Measurements from ENCODE around the gene NFKB1.

Gene NFKB1

DNA sequence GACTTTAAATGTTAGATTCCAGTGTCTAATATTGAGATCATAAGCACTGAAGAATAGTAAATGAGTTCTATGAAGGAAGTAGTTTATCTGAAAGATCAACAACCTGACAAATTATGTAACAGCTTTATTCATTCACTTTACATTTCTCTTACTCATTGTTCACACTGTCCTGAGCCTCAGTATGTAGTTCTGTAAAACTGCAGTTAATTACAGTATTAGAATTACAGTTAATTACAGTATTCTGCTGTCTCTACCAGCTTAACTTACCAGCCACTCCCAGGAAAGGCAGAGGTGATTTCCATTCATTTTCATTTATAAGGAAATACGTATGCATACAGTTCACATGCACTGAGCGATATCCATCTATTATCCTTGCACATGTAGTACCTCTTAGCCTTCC lies 32.7 kb downstream of the NFKB1 start:
- Histone ChIP-seq H4K5ac (ENCODE audit: low read length) (no peak overlapping the region), H2AK5ac (ENCODE audit: low read length) (no peak overlapping the region), H2BK15ac (replicated peaks; ENCODE audit: low read depth) (no peak overlapping the region), H3K79me2 (ENCODE audit: control insufficient read depth, insufficient read depth, low read length) (no peaks in the 10 kb centered on the region), H3K23ac (ENCODE audit: low read length) (no peak overlapping the region), H2BK120ac (ENCODE audit: low read depth, low read length) (no peak overlapping the region), H3K18ac (ENCODE audit: low read length) (no peak overlapping the region), H3K4ac (ENCODE audit: low read depth, low read length) (no peak overlapping the region), H3K36me3 (ENCODE audit: control insufficient read depth, insufficient read depth, low read length) (no peaks in the 10 kb centered on the region), H3K79me1 (ENCODE audit: low read length) (no peaks in the 10 kb centered on the region), H2BK5ac (ENCODE audit: low read length) (no peak overlapping the region), H3K9ac (ENCODE audit: low read length) (no peak overlapping the region), H3K56ac (ENCODE audit: low read length) (no peak overlapping the region), H3K4me2 (ENCODE audit: low read length) (no peak overlapping the region), H3K27ac (ENCODE audit: low read depth, low read length) (no peak overlapping the region), H4K8ac (ENCODE audit: low read depth, low read length) (no peak overlapping the region), H3K4me3 (ENCODE audit: low read length) (no peak overlapping the region), H3K27me3 (ENCODE audit: insufficient read depth, low read length, poor library complexity) (no peaks in the 10 kb centered on the region), H3K4me1 (ENCODE audit: control insufficient read depth, low read depth, low read length) (no peaks in the 10 kb centered on the region)
- DNase-seq, result no peak
- WGBS (ENCODE audit: extremely low coverage, insufficient coverage, low lambda C conversion rate), result no CpG with 5 or more reads among the region's 2 CpGs

DNA sequence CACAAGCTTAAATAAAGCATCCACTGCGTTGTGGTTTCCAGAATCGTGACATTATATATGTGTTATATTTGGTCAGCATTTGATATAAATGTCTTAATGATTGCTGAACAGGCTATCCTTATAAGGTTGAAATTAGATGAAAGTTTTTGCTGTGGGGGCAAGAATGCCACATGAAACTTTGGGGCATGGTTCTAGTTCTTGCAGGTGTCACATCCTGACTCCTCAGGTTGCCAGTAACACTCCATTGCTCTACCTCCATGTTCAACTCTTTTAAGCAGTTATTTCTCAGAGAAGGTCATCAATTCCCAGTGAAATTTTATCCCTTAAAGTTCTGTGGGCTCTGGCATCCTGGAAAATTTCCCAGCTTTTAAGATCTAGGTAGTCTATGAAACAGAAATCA lies 33.7 kb downstream of the NFKB1 start:
- Histone ChIP-seq H3K4me3 (ENCODE audit: low read length) (no peak overlapping the region), H2BK5ac (ENCODE audit: low read length) (no peak overlapping the region), H2AK5ac (ENCODE audit: low read length) (no peak overlapping the region), H3K27me3 (ENCODE audit: insufficient read depth, low read length, poor library complexity) (no peaks in the 10 kb centered on the region), H2BK15ac (replicated peaks; ENCODE audit: low read depth) (no peak overlapping the region), H3K27ac (ENCODE audit: low read depth, low read length) (no peak overlapping the region), H3K36me3 (ENCODE audit: control insufficient read depth, insufficient read depth, low read length) (no peaks in the 10 kb centered on the region), H3K4me2 (ENCODE audit: low read length) (no peak overlapping the region), H3K4me1 (ENCODE audit: control insufficient read depth, low read depth, low read length) (no peaks in the 10 kb centered on the region), H3K4ac (ENCODE audit: low read depth, low read length) (no peak overlapping the region), H4K8ac (ENCODE audit: low read depth, low read length) (no peak overlapping the region), H3K9ac (ENCODE audit: low read length) (no peak overlapping the region), H3K18ac (ENCODE audit: low read length) (no peak overlapping the region), H3K79me1 (ENCODE audit: low read length) (no peaks in the 10 kb centered on the region), H4K5ac (ENCODE audit: low read length) (no peak overlapping the region), H3K56ac (ENCODE audit: low read length) (no peak overlapping the region), H3K23ac (ENCODE audit: low read length) (no peak overlapping the region), H3K79me2 (ENCODE audit: control insufficient read depth, insufficient read depth, low read length) (no peaks in the 10 kb centered on the region), H2BK120ac (ENCODE audit: low read depth, low read length) (no peak overlapping the region)
- WGBS (ENCODE audit: extremely low coverage, insufficient coverage, low lambda C conversion rate), result no CpG with 5 or more reads among the region's 2 CpGs
- no peak for DNase-seq

DNA sequence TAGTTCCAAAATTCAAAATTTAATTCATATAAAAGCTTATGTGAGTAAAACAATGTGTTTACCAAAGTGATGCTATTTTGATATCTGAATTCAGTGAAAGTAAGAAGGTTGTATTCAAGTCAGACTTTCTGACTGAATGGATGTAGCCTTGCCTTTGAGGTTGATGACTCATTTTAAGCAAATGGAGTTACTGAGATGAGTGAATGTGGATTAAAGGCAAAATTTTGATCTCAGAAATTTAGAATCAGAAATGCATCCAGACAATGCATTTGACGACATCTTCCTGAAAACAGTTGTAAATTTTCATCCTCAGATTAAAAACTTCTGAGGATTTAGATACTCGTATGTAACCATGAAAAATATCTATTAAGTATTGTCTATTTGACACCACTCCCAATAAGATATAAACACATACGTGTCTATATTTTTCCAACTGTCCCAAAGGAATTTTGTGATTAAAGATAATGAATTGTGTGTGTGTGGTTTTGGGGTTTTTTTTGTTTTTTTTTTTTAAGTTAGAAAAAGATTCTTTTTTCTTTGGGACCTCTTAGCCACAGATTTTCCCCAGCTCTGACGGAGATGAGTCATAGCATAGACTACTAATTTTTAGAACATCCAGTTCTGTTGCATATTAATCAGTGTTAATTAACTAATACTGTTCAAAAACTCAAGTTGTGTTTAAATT lies 34.4 kb downstream of the NFKB1 start:
- H2BK120ac ChIP-seq (ENCODE audit: low read depth, low read length), result no peak overlapping the region
- H2BK15ac ChIP-seq (replicated peaks; ENCODE audit: low read depth), result no peak overlapping the region
- no peak overlapping the region for H3K4me3 ChIP-seq (ENCODE audit: low read length)
- no peak for DNase-seq
- no peaks in the 10 kb centered on the region for H3K36me3 ChIP-seq (ENCODE audit: control insufficient read depth, insufficient read depth, low read length)
- no peak overlapping the region for H3K9ac ChIP-seq (ENCODE audit: low read length)
- no peaks in the 10 kb centered on the region for H3K79me1 ChIP-seq (ENCODE audit: low read length)
- H3K27me3 ChIP-seq (ENCODE audit: insufficient read depth, low read length, poor library complexity), result no peaks in the 10 kb centered on the region
- H3K79me2 ChIP-seq (ENCODE audit: control insufficient read depth, insufficient read depth, low read length), result no peaks in the 10 kb centered on the region
- no CpG with 5 or more reads among the region's 4 CpGs for WGBS (ENCODE audit: extremely low coverage, insufficient coverage, low lambda C conversion rate)
- H3K4me1 ChIP-seq (ENCODE audit: control insufficient read depth, low read depth, low read length), result no peaks in the 10 kb centered on the region
- no peak overlapping the region for H2BK5ac ChIP-seq (ENCODE audit: low read length)
- H3K56ac ChIP-seq (ENCODE audit: low read length), result no peak overlapping the region
- H4K5ac ChIP-seq (ENCODE audit: low read length), result no peak overlapping the region
- no peak overlapping the region for H3K27ac ChIP-seq (ENCODE audit: low read depth, low read length)
- H3K4ac ChIP-seq (ENCODE audit: low read depth, low read length), result no peak overlapping the region
- H2AK5ac ChIP-seq (ENCODE audit: low read length), result no peak overlapping the region
- H4K8ac ChIP-seq (ENCODE audit: low read depth, low read length), result no peak overlapping the region
- no peak overlapping the region for H3K4me2 ChIP-seq (ENCODE audit: low read length)
- no peak overlapping the region for H3K23ac ChIP-seq (ENCODE audit: low read length)
- H3K18ac ChIP-seq (ENCODE audit: low read length), result no peak overlapping the region

DNA sequence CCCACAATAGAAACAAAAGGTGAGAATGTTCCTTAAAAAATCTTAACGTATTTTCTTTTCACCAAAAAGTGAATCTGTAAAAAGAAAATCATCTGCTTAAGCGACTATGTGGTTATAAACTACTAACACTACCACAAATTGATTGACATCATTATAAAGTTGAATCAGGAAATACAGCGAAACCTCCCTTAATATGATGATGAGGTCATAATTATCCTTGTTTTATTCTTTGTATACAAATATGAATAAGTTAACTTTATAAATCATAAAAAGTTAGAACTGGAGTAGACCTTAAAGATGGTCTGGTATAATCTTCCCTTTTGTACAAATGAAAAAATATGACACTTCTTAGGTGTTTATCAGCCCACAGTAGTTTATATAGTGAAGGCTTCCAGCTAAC lies 35.6 kb downstream of the NFKB1 start:
- H3K56ac ChIP-seq (ENCODE audit: low read length), result no peak overlapping the region
- H2AK5ac ChIP-seq (ENCODE audit: low read length), result no peak overlapping the region
- no peak overlapping the region for H3K23ac ChIP-seq (ENCODE audit: low read length)
- H3K36me3 ChIP-seq (ENCODE audit: control insufficient read depth, insufficient read depth, low read length), result no peaks in the 10 kb centered on the region
- no peak overlapping the region for H3K4me2 ChIP-seq (ENCODE audit: low read length)
- no peak overlapping the region for H2BK5ac ChIP-seq (ENCODE audit: low read length)
- no peak for DNase-seq
- no peaks in the 10 kb centered on the region for H3K79me1 ChIP-seq (ENCODE audit: low read length)
- H3K4me1 ChIP-seq (ENCODE audit: control insufficient read depth, low read depth, low read length), result no peaks in the 10 kb centered on the region
- no peak overlapping the region for H3K9ac ChIP-seq (ENCODE audit: low read length)
- no peak overlapping the region for H4K8ac ChIP-seq (ENCODE audit: low read depth, low read length)
- WGBS (ENCODE audit: extremely low coverage, insufficient coverage, low lambda C conversion rate), result no CpG with 5 or more reads among the region's 3 CpGs
- no peaks in the 10 kb centered on the region for H3K79me2 ChIP-seq (ENCODE audit: control insufficient read depth, insufficient read depth, low read length)
- no peak overlapping the region for H2BK120ac ChIP-seq (ENCODE audit: low read depth, low read length)
- no peak overlapping the region for H3K18ac ChIP-seq (ENCODE audit: low read length)
- no peak overlapping the region for H2BK15ac ChIP-seq (replicated peaks; ENCODE audit: low read depth)
- no peak overlapping the region for H3K4me3 ChIP-seq (ENCODE audit: low read length)
- no peak overlapping the region for H3K27ac ChIP-seq (ENCODE audit: low read depth, low read length)
- H3K27me3 ChIP-seq (ENCODE audit: insufficient read depth, low read length, poor library complexity), result no peaks in the 10 kb centered on the region
- no peak overlapping the region for H4K5ac ChIP-seq (ENCODE audit: low read length)
- H3K4ac ChIP-seq (ENCODE audit: low read depth, low read length), result no peak overlapping the region

DNA sequence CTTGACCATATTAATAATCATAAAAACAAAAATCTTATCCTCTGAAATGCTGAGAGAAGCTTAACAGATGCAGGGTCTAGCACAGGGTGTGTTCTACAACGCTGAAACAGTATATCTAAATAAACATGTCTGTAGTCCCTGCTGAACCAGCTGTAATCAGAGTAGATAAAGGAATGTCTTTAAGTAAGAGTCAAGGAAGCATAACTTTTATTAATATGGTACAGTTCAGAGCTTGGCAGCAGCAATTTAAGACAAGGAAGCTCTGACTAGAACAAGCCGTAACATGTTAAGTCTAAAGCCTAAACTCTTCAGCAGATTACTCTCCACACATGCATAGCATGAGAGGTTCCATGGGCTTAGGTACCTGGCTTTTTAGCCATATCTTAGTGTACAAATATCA lies 36.1 kb downstream of the NFKB1 start:
- Histone ChIP-seq H2BK120ac (ENCODE audit: low read depth, low read length) (no peak overlapping the region), H3K4me3 (ENCODE audit: low read length) (no peak overlapping the region), H3K23ac (ENCODE audit: low read length) (no peak overlapping the region), H3K4me2 (ENCODE audit: low read length) (no peak overlapping the region), H3K56ac (ENCODE audit: low read length) (no peak overlapping the region), H3K4ac (ENCODE audit: low read depth, low read length) (no peak overlapping the region), H3K4me1 (ENCODE audit: control insufficient read depth, low read depth, low read length) (no peaks in the 10 kb centered on the region), H3K79me1 (ENCODE audit: low read length) (no peaks in the 10 kb centered on the region), H3K79me2 (ENCODE audit: control insufficient read depth, insufficient read depth, low read length) (no peaks in the 10 kb centered on the region), H4K8ac (ENCODE audit: low read depth, low read length) (no peak overlapping the region), H3K27ac (ENCODE audit: low read depth, low read length) (no peak overlapping the region), H3K36me3 (ENCODE audit: control insufficient read depth, insufficient read depth, low read length) (no peaks in the 10 kb centered on the region), H2BK15ac (replicated peaks; ENCODE audit: low read depth) (no peak overlapping the region), H3K27me3 (ENCODE audit: insufficient read depth, low read length, poor library complexity) (no peaks in the 10 kb centered on the region), H3K9ac (ENCODE audit: low read length) (no peak overlapping the region), H3K18ac (ENCODE audit: low read length) (no peak overlapping the region), H2BK5ac (ENCODE audit: low read length) (no peak overlapping the region), H4K5ac (ENCODE audit: low read length) (no peak overlapping the region), H2AK5ac (ENCODE audit: low read length) (no peak overlapping the region)
- no CpG with 5 or more reads among the region's 2 CpGs for WGBS (ENCODE audit: extremely low coverage, insufficient coverage, low lambda C conversion rate)
- no peak for DNase-seq

DNA sequence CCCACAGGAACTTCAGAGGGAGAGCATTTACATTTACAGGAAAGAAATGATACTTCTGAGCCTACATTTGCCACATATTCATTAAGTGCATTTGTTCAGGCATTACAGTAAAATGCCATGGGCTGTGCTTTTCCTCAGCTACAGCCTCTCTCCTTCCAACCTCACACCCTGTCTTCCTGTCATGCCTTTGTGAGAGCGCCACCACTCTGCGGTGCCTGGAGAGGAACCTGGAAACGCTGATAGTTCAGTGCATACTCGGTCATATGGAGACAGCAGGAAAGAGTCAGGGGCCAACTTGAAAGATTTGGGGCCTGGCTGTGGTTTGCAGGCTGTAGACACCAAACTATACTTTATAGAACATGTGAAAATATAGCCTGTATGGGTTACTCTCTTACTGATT lies 40.5 kb downstream of the NFKB1 start:
- H4K5ac ChIP-seq (ENCODE audit: low read length), result no peak overlapping the region
- DNase-seq, result peak; percentile 79
- no peak overlapping the region for H2BK120ac ChIP-seq (ENCODE audit: low read depth, low read length)
- no peaks in the 10 kb centered on the region for H3K79me2 ChIP-seq (ENCODE audit: control insufficient read depth, insufficient read depth, low read length)
- H4K8ac ChIP-seq (ENCODE audit: low read depth, low read length), result no peak overlapping the region
- no peak overlapping the region for H3K27ac ChIP-seq (ENCODE audit: low read depth, low read length)
- no peak overlapping the region for H2AK5ac ChIP-seq (ENCODE audit: low read length)
- H3K56ac ChIP-seq (ENCODE audit: low read length), result no peak overlapping the region
- no peak overlapping the region for H3K23ac ChIP-seq (ENCODE audit: low read length)
- no peaks in the 10 kb centered on the region for H3K36me3 ChIP-seq (ENCODE audit: control insufficient read depth, insufficient read depth, low read length)
- H3K18ac ChIP-seq (ENCODE audit: low read length), result no peak overlapping the region
- WGBS (ENCODE audit: extremely low coverage, insufficient coverage, low lambda C conversion rate), result no CpG with 5 or more reads among the region's 4 CpGs
- no peaks in the 10 kb centered on the region for H3K79me1 ChIP-seq (ENCODE audit: low read length)
- H3K9ac ChIP-seq (ENCODE audit: low read length), result no peak overlapping the region
- H2BK5ac ChIP-seq (ENCODE audit: low read length), result no peak overlapping the region
- H3K27me3 ChIP-seq (ENCODE audit: insufficient read depth, low read length, poor library complexity), result no peaks in the 10 kb centered on the region
- no peak overlapping the region for H2BK15ac ChIP-seq (replicated peaks; ENCODE audit: low read depth)
- no peak overlapping the region for H3K4me3 ChIP-seq (ENCODE audit: low read length)
- no peak overlapping the region for H3K4ac ChIP-seq (ENCODE audit: low read depth, low read length)
- no peak overlapping the region for H3K4me2 ChIP-seq (ENCODE audit: low read length)
- H3K4me1 ChIP-seq (ENCODE audit: control insufficient read depth, low read depth, low read length), result no peaks in the 10 kb centered on the region

Measured in mesendoderm (in vitro differentiated cells).